GM12872 (cell line): ENCODE results near the gene HPD.

Experiments
- TF ChIP-seq, protein P1 (sequence below): IDR thresholded peaks from 3 replicates; pipeline ENCODE4 v1.5.1; 2011; ENCODE audit warnings: low read depth, mild to moderate bottlenecking, low read length, moderate library complexity; ENCODE audit not compliant: insufficient read depth

The HPD gene

DNA sequence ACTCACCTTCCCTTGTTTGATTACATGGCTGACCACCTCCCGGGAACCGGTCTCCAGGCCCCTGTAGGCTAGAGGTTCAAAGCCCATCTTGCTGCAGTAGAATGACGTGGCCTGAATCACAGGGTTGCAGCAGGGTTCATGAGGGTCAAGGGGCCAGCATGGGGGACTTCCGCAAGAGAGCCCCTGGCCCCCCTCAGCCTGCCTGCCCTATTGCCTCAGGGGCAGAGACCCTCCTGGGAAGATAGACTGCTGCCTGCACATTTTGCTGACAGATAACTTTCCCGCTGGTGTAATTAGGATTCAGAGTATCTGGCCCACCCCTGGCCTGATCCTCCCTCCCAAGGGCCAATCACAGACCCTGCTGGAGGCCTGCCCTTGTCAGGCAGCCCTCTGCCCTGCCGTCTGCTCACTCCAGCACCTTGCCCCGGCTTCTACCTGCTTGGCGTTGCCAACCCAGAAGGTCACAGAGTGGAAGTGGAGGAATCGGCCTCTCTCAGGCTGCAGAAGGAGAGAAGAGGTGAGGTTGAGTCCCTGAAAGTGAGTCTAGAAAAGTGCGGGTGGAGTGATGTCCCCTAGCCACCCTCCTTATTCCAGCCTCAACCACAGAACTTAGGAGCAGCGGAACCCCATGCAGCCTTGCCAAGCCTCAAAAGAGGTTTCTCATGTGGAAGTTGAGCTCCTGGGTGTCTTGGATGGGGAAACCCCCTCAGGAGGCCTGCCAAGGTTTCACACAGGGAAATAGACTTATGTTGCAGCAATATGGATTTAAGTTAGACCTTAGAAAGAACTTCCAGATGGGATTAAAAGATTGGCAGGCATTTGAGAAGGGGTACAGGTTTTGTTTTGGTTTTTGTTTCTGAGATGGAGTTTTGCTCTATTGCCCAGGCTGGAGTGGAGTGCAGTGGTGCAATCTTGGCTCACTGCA lies 1.1 kb downstream of the HPD start:
- TF ChIP-seq, protein P1, sequence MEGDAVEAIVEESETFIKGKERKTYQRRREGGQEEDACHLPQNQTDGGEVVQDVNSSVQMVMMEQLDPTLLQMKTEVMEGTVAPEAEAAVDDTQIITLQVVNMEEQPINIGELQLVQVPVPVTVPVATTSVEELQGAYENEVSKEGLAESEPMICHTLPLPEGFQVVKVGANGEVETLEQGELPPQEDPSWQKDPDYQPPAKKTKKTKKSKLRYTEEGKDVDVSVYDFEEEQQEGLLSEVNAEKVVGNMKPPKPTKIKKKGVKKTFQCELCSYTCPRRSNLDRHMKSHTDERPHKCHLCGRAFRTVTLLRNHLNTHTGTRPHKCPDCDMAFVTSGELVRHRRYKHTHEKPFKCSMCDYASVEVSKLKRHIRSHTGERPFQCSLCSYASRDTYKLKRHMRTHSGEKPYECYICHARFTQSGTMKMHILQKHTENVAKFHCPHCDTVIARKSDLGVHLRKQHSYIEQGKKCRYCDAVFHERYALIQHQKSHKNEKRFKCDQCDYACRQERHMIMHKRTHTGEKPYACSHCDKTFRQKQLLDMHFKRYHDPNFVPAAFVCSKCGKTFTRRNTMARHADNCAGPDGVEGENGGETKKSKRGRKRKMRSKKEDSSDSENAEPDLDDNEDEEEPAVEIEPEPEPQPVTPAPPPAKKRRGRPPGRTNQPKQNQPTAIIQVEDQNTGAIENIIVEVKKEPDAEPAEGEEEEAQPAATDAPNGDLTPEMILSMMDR: no peak

DNA sequence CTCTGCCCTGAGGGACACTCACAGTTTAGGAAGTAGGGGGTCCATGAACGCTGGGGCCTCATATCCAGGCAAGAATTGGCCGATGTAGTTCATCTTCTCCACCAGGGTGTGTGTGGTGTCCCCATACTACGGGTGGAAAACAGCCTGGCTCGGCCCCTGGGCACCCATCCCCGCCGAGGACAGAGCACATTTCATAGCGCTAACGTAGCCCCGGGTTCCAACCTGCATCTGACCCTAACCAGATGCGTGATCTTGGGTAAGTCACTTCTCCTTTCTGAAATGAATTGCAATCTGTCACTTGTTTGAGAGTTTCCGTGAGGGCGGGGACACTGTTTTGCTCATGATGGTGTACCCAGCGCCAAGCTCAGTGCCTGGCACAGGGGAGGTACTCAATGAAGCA lies 9.0 kb downstream of the HPD start:
- TF ChIP-seq, protein P1: no peak

DNA sequence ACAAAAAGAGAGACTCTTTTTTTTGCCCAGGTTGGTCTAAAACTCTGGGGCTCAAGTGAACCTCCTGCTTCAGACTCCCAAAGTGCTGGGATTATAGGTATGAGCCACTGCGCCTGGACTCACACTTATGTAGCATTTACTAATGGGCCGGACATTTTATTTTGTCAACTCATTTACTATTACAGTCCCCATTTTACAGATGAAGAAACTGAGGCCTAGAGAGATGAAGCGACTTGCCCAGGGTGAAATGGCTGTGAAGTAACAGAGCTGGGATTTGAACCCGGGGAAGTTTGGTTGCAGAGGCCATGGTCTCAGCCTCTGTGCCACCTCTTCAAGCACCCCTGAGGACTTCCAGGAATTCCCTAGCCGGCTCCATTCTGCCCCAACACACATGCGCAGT lies 9.4 kb downstream of the HPD start:
- TF ChIP-seq, protein P1: no peak

DNA sequence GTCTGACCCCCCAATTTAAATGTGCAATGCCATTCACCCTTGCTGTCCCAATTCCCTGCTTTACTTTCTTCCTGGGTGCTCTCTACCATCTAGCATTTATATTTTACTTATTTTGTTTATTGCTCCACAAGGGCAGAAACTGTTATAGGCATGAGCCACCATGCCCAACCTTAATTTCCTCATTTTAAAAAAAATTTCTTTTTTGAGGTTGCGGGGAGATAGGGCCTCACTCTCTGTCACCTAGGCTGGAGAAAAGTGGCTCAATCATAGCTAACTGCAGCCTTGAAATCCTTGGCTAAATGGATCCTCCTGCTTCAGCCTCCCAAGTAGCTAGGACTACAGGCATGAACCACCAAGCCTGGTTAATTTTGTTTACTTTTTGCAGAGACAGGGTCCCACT lies 13.0 kb downstream of the HPD start:
- TF ChIP-seq, protein P1: no peak

DNA sequence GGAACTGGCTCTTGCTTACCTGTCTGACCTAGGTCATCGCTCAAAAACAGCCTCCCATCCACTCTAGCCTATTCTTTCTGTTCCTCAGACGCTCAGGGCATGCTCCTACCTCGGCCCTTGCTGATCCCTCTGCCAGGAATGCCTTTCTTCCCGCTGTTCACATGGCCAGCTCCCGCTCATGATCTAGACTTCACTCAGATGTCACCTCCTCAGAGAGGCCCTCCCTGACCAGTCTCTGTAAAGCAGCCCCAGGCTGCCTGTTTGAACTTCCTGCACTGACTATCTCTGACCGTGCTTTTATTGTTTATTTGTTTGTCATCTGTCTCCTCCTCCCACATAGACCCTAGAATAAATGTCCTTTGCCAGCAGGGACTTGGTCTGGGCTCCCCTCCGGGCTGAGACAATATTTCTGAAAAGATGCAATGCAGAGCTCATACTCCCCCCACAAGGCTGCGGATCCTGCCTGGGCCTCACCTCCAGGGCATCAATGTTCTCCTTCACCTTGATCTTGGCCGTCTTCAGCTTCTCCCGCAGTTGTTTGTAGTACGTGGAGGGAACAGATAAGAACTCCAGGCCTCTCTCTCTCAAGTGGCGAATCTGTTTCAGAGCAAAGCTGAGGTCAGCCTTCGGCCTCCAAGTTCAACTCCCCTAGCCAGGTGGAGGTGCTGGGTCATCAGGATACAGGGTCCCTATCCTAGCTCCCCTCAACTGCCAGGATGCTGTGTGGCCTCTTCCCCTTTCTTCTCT lies 15.2 kb downstream of the HPD start:
- TF ChIP-seq, protein P1: no peak

DNA sequence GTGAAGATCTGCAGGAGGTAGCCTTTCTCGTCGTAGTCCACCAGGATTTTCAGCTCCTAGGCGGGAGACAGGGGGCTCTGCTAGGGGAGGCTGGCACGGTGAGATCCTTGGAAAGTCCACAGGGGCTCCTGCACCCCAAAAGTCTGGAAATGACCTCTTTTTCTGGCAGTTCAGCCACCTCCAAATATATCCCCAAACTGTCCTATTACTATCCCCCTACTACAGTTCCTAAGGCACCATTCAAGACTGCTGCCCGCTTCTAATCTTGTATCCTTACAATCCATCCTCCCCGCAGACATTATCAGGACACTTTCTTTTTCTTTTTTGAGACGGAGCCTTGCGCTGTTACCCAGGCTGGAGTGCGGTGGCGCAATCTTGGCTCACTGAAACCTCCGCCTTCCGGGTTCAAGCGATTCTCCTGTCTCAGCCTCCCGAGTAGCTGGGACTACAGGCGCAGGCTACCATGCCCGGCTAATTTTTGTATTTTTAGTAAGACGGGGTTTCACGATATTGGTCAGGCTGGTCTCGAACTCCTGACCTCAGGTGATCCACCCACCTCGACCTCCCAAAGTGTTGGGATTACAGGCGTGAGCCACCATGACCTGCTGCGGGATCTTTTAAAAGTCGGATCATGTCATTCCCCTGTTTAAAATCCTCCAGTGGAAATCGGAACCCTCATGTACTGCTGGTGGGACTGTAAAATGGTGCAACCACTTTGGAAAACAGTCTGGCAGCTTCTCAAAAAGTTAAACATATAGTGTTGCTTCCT lies 18.5 kb downstream of the HPD start:
- TF ChIP-seq, protein P1: no peak
